Neural cell (in vitro differentiated cells): ENCODE data around the gene APOM. TPM values are rescaled to one million over a fixed set of nuclear protein-coding genes. Genes with fewer than 3 reads are reported as not detected.

Experiments
- H2AFZ ChIP-seq: fragments of 200-600, 300-800 bp; sonication (generic), shearing (Covaris generic); 2 replicates; pipeline ENCODE4 v1.6.0; 2014; ENCODE audit warnings: low read depth, mild to moderate bottlenecking, antibody characterized with exemption, low read length, moderate library complexity
- H3F3A ChIP-seq: fragments of 200-600 bp; shearing (Covaris generic); 2 replicates; pipeline ENCODE4 v1.6.1; 2016; ENCODE audit warnings: mild to moderate bottlenecking, moderate library complexity, mixed read lengths, antibody characterized with exemption, low read length; ENCODE audit not compliant: insufficient read depth, poor library complexity, severe bottlenecking
- H3K27ac ChIP-seq: fragments of 200-600, 300-800 bp; sonication (generic), shearing (Covaris generic); 2 replicates; pipeline ENCODE4 v1.5.1; 2014; ENCODE audit warnings: mild to moderate bottlenecking, low read length, moderate library complexity
- H3K27me3 ChIP-seq: fragments of 300-800, 200-600 bp; sonication (generic), shearing (Covaris generic); 2 replicates; pipeline ENCODE4 v1.6.0; 2014; ENCODE audit warnings: mild to moderate bottlenecking, low read depth, low read length, moderate library complexity; ENCODE audit not compliant: insufficient read depth
- H3K36me3 ChIP-seq: fragments of 300-800, 200-600 bp; sonication (generic), shearing (Covaris generic); 2 replicates; pipeline ENCODE4 v1.5.1; 2014; ENCODE audit warnings: mild to moderate bottlenecking, antibody characterized with exemption, low read length, moderate library complexity; ENCODE audit not compliant: insufficient read depth
- H3K4me2 ChIP-seq: fragments of 300-800, 200-600 bp; sonication (generic), shearing (Covaris generic); 2 replicates; pipeline ENCODE4 v1.6.0; 2014; ENCODE audit warnings: mild to moderate bottlenecking, low read length
- H3K4me3 ChIP-seq: fragments of 300-800, 200-600 bp; sonication (generic), shearing (Covaris generic); 2 replicates; pipeline ENCODE4 v1.5.1; 2014; ENCODE audit warnings: mild to moderate bottlenecking, low read length, moderate library complexity
- H3K79me2 ChIP-seq: fragments of 200-600 bp; shearing (Covaris generic); replicated peaks from 2 replicates; pipeline ENCODE4 v1.6.0; 2014; ENCODE audit warnings: mild to moderate bottlenecking, low read length, moderate library complexity; ENCODE audit not compliant: insufficient read depth
- H3K9ac ChIP-seq: fragments of 300-800, 200-600 bp; sonication (generic), shearing (Covaris generic); 2 replicates; pipeline ENCODE4 v1.6.1; 2016; ENCODE audit warnings: mild to moderate bottlenecking, low read length, mixed read lengths
- H3K9me2 ChIP-seq: fragments of 200-600 bp; shearing (Covaris generic); 2 replicates; pipeline ENCODE4 v1.6.1; 2016; ENCODE audit warnings: mild to moderate bottlenecking, low read length, mixed read lengths; ENCODE audit not compliant: insufficient read depth
- H3K9me3 ChIP-seq: fragments of 200-600, 300-800 bp; sonication (generic), shearing (Covaris generic); 2 replicates; pipeline ENCODE4 v1.6.1; 2016; ENCODE audit warnings: mild to moderate bottlenecking, mixed run types, low read length, moderate library complexity, mixed read lengths
- H4K20me1 ChIP-seq: fragments of 200-600 bp; shearing (Covaris generic); 2 replicates; pipeline ENCODE4 v1.6.1; 2016; ENCODE audit warnings: mild to moderate bottlenecking, mixed run types; ENCODE audit not compliant: insufficient read depth
- CTCF ChIP-seq: fragments of 450-650 bp; IDR thresholded peaks from 2 replicates; pipeline ENCODE4 v1.5.1; 2014; ENCODE audit warnings: antibody characterized with exemption, mild to moderate bottlenecking, moderate library complexity; ENCODE audit not compliant: poor library complexity, severe bottlenecking
- EP300 ChIP-seq: fragments of 450-650 bp; conservative IDR thresholded peaks from 2 replicates; pipeline ENCODE4 v1.6.1; 2014; ENCODE audit warnings: antibody characterized with exemption, mild to moderate bottlenecking, moderate library complexity; ENCODE audit not compliant: poor library complexity, severe bottlenecking
- EZH2 ChIP-seq: fragments of 200-600, 300-800 bp; shearing (Covaris generic), sonication (generic); IDR thresholded peaks from 2 replicates; pipeline ENCODE4 v1.6.1; 2014; ENCODE audit warnings: antibody characterized with exemption, low read length, borderline replicate concordance, mild to moderate bottlenecking; ENCODE audit not compliant: insufficient read depth, poor library complexity, severe bottlenecking
- MXI1 ChIP-seq: fragments of 450-650 bp; conservative IDR thresholded peaks from 2 replicates; pipeline ENCODE4 v1.6.1; 2014; ENCODE audit warnings: antibody characterized with exemption, mild to moderate bottlenecking; ENCODE audit not compliant: poor library complexity, severe bottlenecking
- POLR2AphosphoS5 ChIP-seq: IDR thresholded peaks from 2 replicates; pipeline ENCODE4 v1.6.1; 2012
- RAD21 ChIP-seq: fragments of 450-650 bp; conservative IDR thresholded peaks from 2 replicates; pipeline ENCODE4 v1.6.1; 2014; ENCODE audit warnings: antibody characterized with exemption, mild to moderate bottlenecking, moderate library complexity
- REST ChIP-seq: IDR thresholded peaks from 2 replicates; pipeline ENCODE4 v1.6.1; 2012; ENCODE audit warnings: borderline replicate concordance
- SMC3 ChIP-seq: fragments of 450-650 bp; conservative IDR thresholded peaks from 2 replicates; pipeline ENCODE4 v1.6.1; 2014; ENCODE audit warnings: antibody characterized with exemption, mild to moderate bottlenecking, moderate library complexity; ENCODE audit not compliant: poor library complexity
- TAF1 ChIP-seq: IDR thresholded peaks from 2 replicates; pipeline ENCODE4 v1.6.1; 2012; ENCODE audit warnings: low read depth
- polyA plus RNA-seq: library from polyadenylated mRNA; depleted of rRNA; stranded (reverse); fragments of >200 nt; gene quantifications from 2 replicates; pipeline ENCODE4 v1.2.3, GENCODE V29; 2014

The APOM gene
- polyA plus RNA-seq, 1 donor from 2014 or later = 4.4 TPM

- no peaks in the 10 kb centered on the region for H3F3A ChIP-seq
- peak overlapping the region; percentile 19 for H2AFZ ChIP-seq
- peak overlapping the region; percentile 100 for H3K9ac ChIP-seq
- H4K20me1 ChIP-seq = no peaks in the 10 kb centered on the region
- H3K36me3 ChIP-seq = no peaks in the 10 kb centered on the region
- H3K27ac ChIP-seq = peak overlapping the region; percentile 99
- TF ChIP-seq MXI1 (peak; percentile 50), REST (peak; percentile 94), EP300 (peak; percentile 72), RAD21 (peak; percentile 43), POLR2AphosphoS5 (peak; percentile 94), EZH2 (no peak), SMC3 (peak; percentile 51), TAF1 (peak; percentile 66), CTCF (no peak)
- H3K9me2 ChIP-seq = no peaks in the 10 kb centered on the region
- peak overlapping the region; percentile 93 for H3K4me3 ChIP-seq
- no peaks in the 10 kb centered on the region for H3K27me3 ChIP-seq
- peaks cover 38% of the 10 kb centered on the region for H3K79me2 ChIP-seq
- no peaks in the 10 kb centered on the region for H3K9me3 ChIP-seq
- H3K4me2 ChIP-seq = peak overlapping the region; percentile 17
Observed at GRCh38 chr6:31619805-31620585, 35.7 kb upstream of the APOM start.

GRCh38 chr6:31620586-31621319, 34.9 kb upstream of the APOM start, which contains the start of gene PRRC2A:
PRRC2A (plus strand) TSS chr6:31620715; CDS start chr6:31622790, 2,075 bp downstream.
- Histone ChIP-seq H2AFZ (peak within 1 kb of the TSS; percentile 88), H4K20me1 (no peaks in the 10 kb centered on the region), H3K9me2 (no peaks in the 10 kb centered on the region), H3K79me2 (peaks cover 41% of the 10 kb centered on the region), H3K27me3 (no peaks in the 10 kb centered on the region), H3F3A (no peaks in the 10 kb centered on the region), H3K9me3 (no peaks in the 10 kb centered on the region), H3K4me3 (peak within 1 kb of the TSS; percentile 93), H3K4me2 (peak within 1 kb of the TSS; percentile 100), H3K9ac (peak within 1 kb of the TSS; percentile 100), H3K36me3 (peaks cover 2% of the 10 kb centered on the region), H3K27ac (peak within 1 kb of the TSS; percentile 99)
- peak; percentile 69 for TF ChIP-seq POLR2AphosphoS5
- TF ChIP-seq MXI1 = no peak
- TF ChIP-seq TAF1 = peak; percentile 85
- TF ChIP-seq REST = peak; percentile 88
- peak; percentile 15 for TF ChIP-seq RAD21
- no peak for TF ChIP-seq CTCF
- no peak for TF ChIP-seq EZH2
